IMR-90 (cell line): ENCODE measurements around the gene SERINC3. TPM values are rescaled to one million over a fixed set of nuclear protein-coding genes. Genes with fewer than 3 reads are reported as not detected.

Source experiments
- ATAC-seq: fragments of 200-7000 bp; cut with Tn5 transposase; 2 replicates; pipeline ENCODE4 v1.9.1; 2020; ENCODE audit warnings: low read depth, mild to moderate bottlenecking, moderate library complexity
- BruUV-seq: library from RNA; stranded (reverse); fragments of 400-500 nt; replicated peaks from 2 replicates; lab custom pipeline; 2021; lab: Mats Ljungman, UMichigan
- CTCF ChIA-PET: fragments of 300-600 bp; formaldehyde crosslinking; extraction: SDS; loops from one replicate; lab custom pipeline; 2021; ENCODE audit warnings: antibody characterized with exemption; lab: Yijun Ruan, JAX
- POLR2A ChIA-PET: fragments of 300-600 bp; sonication (Branson Sonifier 250); formaldehyde crosslinking; loops from one replicate; lab custom pipeline; 2022; ENCODE audit warnings: antibody characterized with exemption; ENCODE audit not compliant: unreplicated experiment; lab: Charles Lee
- DNase-seq: peaks from one replicate; pipeline ENCODE4 v3.0.0; 2013
- H2AFZ ChIP-seq: replicated peaks from 2 replicates; pipeline ENCODE3; 2013; ENCODE audit warnings: low read length, mild to moderate bottlenecking; ENCODE audit not compliant: poor library complexity
- H2AK5ac ChIP-seq: 2 replicates; pipeline ENCODE4 v1.6.1; 2013; ENCODE audit warnings: low read depth, low read length, inconsistent platforms
- H2AK9ac ChIP-seq: replicated peaks from 2 replicates; pipeline ENCODE3; 2013; ENCODE audit warnings: mild to moderate bottlenecking, low read depth, low read length, moderate library complexity; ENCODE audit not compliant: poor library complexity
- H2BK120ac ChIP-seq: 2 replicates; pipeline ENCODE4 v1.6.1; 2013; ENCODE audit warnings: low read depth, low read length, inconsistent platforms
- H2BK15ac ChIP-seq: 3 replicates; pipeline ENCODE4 v1.6.1; 2013; ENCODE audit warnings: low read depth, low read length, inconsistent platforms
- H2BK20ac ChIP-seq: 2 replicates; pipeline ENCODE4 v1.6.1; 2013; ENCODE audit warnings: low read depth, mild to moderate bottlenecking, inconsistent platforms, low read length, moderate library complexity
- H2BK5ac ChIP-seq: 2 replicates; pipeline ENCODE4 v1.6.1; 2013; ENCODE audit warnings: mild to moderate bottlenecking, low read depth, low read length, inconsistent platforms; ENCODE audit not compliant: poor library complexity, severe bottlenecking
- H3K14ac ChIP-seq: replicated peaks from 2 replicates; pipeline ENCODE4 v1.6.1; 2013; ENCODE audit warnings: low read depth, low read length, inconsistent platforms
- H3K18ac ChIP-seq: 2 replicates; pipeline ENCODE4 v1.6.1; 2013; ENCODE audit warnings: low read depth, low read length, control low read depth
- H3K23ac ChIP-seq: 2 replicates; pipeline ENCODE4 v1.6.1; 2013; ENCODE audit warnings: low read depth, low read length, inconsistent platforms
- H3K27ac ChIP-seq: 2 replicates; pipeline ENCODE4 v1.5.1; 2013; ENCODE audit warnings: mild to moderate bottlenecking, control low read depth, low read length; ENCODE audit not compliant: insufficient read depth
- H3K27me3 ChIP-seq: 2 replicates; pipeline ENCODE4 v1.6.1; 2013; ENCODE audit warnings: low read length; ENCODE audit not compliant: control insufficient read depth, insufficient read depth
- H3K36me3 ChIP-seq: 2 replicates; pipeline ENCODE4 v1.6.1; 2013; ENCODE audit warnings: low read length, mixed read lengths; ENCODE audit not compliant: control insufficient read depth, insufficient read depth
- H3K4ac ChIP-seq: 2 replicates; pipeline ENCODE4 v1.6.1; 2013; ENCODE audit warnings: low read depth, low read length, inconsistent platforms
- H3K4me1 ChIP-seq: 2 replicates; pipeline ENCODE4 v1.6.1; 2013; ENCODE audit warnings: low read length, mixed read lengths; ENCODE audit not compliant: control insufficient read depth, insufficient read depth
- H3K4me2 ChIP-seq: 2 replicates; pipeline ENCODE4 v1.6.1; 2013; ENCODE audit warnings: low read depth, mild to moderate bottlenecking, control low read depth, low read length, moderate library complexity
- H3K4me3 ChIP-seq: 2 replicates; pipeline ENCODE4 v1.5.1; 2013; ENCODE audit warnings: low read depth, mild to moderate bottlenecking, control low read depth, low read length, moderate library complexity; ENCODE audit not compliant: insufficient read depth
- H3K56ac ChIP-seq: 2 replicates; pipeline ENCODE4 v1.6.1; 2013; ENCODE audit warnings: low read length, inconsistent platforms; ENCODE audit not compliant: insufficient read depth; ENCODE audit errors: extremely low read depth
- H3K79me1 ChIP-seq, 2 experiments: 2 replicates each; pipeline ENCODE4 v1.6.1; 2013; ENCODE audit warnings: low read length in 2 of 2, inconsistent platforms in 1 of 2, low read depth in 1 of 2
- H3K9ac ChIP-seq: 2 replicates; pipeline ENCODE4 v1.6.1; 2013; ENCODE audit warnings: low read depth, low read length, control low read depth
- H3K9me1 ChIP-seq: 2 replicates; pipeline ENCODE4 v1.6.1; 2013; ENCODE audit warnings: low read length, inconsistent platforms; ENCODE audit not compliant: insufficient read depth
- H3K9me3 ChIP-seq: 2 replicates; pipeline ENCODE4 v1.6.1; 2013; ENCODE audit warnings: low read length; ENCODE audit not compliant: control insufficient read depth, insufficient read depth
- H4K20me1 ChIP-seq: 2 replicates; pipeline ENCODE4 v1.6.1; 2013; ENCODE audit warnings: low read length, inconsistent platforms; ENCODE audit not compliant: insufficient read depth
- H4K5ac ChIP-seq: 2 replicates; pipeline ENCODE4 v1.6.1; 2013; ENCODE audit warnings: mild to moderate bottlenecking, low read depth, low read length, control low read depth
- H4K8ac ChIP-seq, 2 experiments: 2 replicates each; pipeline ENCODE4 v1.6.1; 2013; ENCODE audit warnings: low read depth in 2 of 2, low read length in 2 of 2, control low read depth in 1 of 2, inconsistent platforms in 1 of 2
- H4K91ac ChIP-seq: 2 replicates; pipeline ENCODE4 v1.6.1; 2013; ENCODE audit warnings: low read depth, low read length, inconsistent platforms; ENCODE audit not compliant: insufficient read depth
- BHLHE40 ChIP-seq: fragments of 150-350 bp; IDR thresholded peaks from 2 replicates; pipeline ENCODE4 v1.6.1; 2016; ENCODE audit warnings: mild to moderate bottlenecking, low read depth, low read length
- CEBPB ChIP-seq: IDR thresholded peaks from 2 replicates; pipeline ENCODE4 v1.6.1; 2012; ENCODE audit warnings: low read depth, low read length, improper control_type of control experiment
- CHD1 ChIP-seq: IDR thresholded peaks from 2 replicates; pipeline ENCODE4 v1.6.1; 2012; ENCODE audit warnings: low read depth, low read length, improper control_type of control experiment
- FOS ChIP-seq: fragments of 150-350 bp; IDR thresholded peaks from 2 replicates; pipeline ENCODE4 v1.6.1; 2016; ENCODE audit warnings: low read depth, low read length
- MAFK ChIP-seq: IDR thresholded peaks from 2 replicates; pipeline ENCODE4 v1.6.1; 2012; ENCODE audit warnings: low read depth, low read length, improper control_type of control experiment
- MAZ ChIP-seq: IDR thresholded peaks from 2 replicates; pipeline ENCODE4 v1.6.1; 2012; ENCODE audit warnings: low read depth, mild to moderate bottlenecking, low read length, improper control_type of control experiment, moderate library complexity, borderline replicate concordance
- MXI1 ChIP-seq: IDR thresholded peaks from 2 replicates; pipeline ENCODE4 v1.6.1; 2012; ENCODE audit warnings: low read depth, mild to moderate bottlenecking, low read length, moderate library complexity, borderline replicate concordance
- NFE2L2 ChIP-seq: fragments of 150-350 bp; IDR thresholded peaks from 2 replicates; pipeline ENCODE4 v1.6.1; 2016; ENCODE audit warnings: low read depth, mild to moderate bottlenecking, low read length
- POLR2A ChIP-seq: IDR thresholded peaks from 2 replicates; pipeline ENCODE4 v1.6.1; 2012; ENCODE audit warnings: mild to moderate bottlenecking, low read depth, low read length
- RAD21 ChIP-seq: IDR thresholded peaks from 2 replicates; pipeline ENCODE4 v1.6.1; 2012; ENCODE audit warnings: low read length, improper control_type of control experiment
- RCOR1 ChIP-seq: IDR thresholded peaks from 2 replicates; pipeline ENCODE4 v1.6.1; 2012; ENCODE audit warnings: mild to moderate bottlenecking, low read length, improper control_type of control experiment; ENCODE audit not compliant: insufficient replicate concordance
- RFX5 ChIP-seq: IDR thresholded peaks from 2 replicates; pipeline ENCODE4 v1.8.0; 2012; ENCODE audit warnings: low read depth, mild to moderate bottlenecking, low read length, moderate library complexity
- USF2 ChIP-seq: fragments of 150-350 bp; IDR thresholded peaks from 2 replicates; pipeline ENCODE4 v1.6.1; 2017; ENCODE audit warnings: mild to moderate bottlenecking, antibody characterized with exemption, low read length, low read depth
- WGBS, 2 experiments: methylation state at CpG; one replicate each; pipeline versions ENCODE4 v1.1.5 to v1.1.7; 2013; ENCODE audit warnings: missing lambda C conversion rate in 2 of 2; ENCODE audit not compliant: insufficient read length in 1 of 2; ENCODE audit errors: extremely low coverage in 2 of 2; 5-methylcytosine and 5-hydroxymethylcytosine counted together
- dilution Hi-C: fragments of 300-500 bp; cut with HindIII; formaldehyde crosslinking; loops from one replicate; pipeline ENCODE4 v1.14.3; 2018; ENCODE audit warnings: low sequenced_read_pairs; ENCODE audit not compliant: unreplicated experiment
- in situ Hi-C: fragments of 300-500 bp; cut with MboI; formaldehyde crosslinking; loops from 3 replicates; pipeline ENCODE4 v1.14.3; 2019; ENCODE audit warnings: low sequenced_read_pairs, inconsistent platforms, mixed read lengths
- intact Hi-C: fragments of 100-400 bp; cut with micrococcal nuclease; formaldehyde crosslinking; loops from 2 replicates; pipeline ENCODE4 v1.10.0; 2022
- polyA plus RNA-seq, 3 experiments: library from polyadenylated mRNA; depleted of rRNA; stranded (reverse); fragments of >200 nt; gene quantifications; 2 replicates each; pipeline ENCODE4 v1.2.3, GENCODE V29; 2012; ENCODE audit warnings: low replicate concordance in 1 of 3
- total RNA-seq: library from RNA; depleted of rRNA; stranded (reverse); fragments of >200 nt; gene quantifications from 2 replicates; pipeline ENCODE4 v1.2.3, GENCODE V29; 2012
- TF ChIP-seq, protein P1 (sequence below): fragments of 150-350 bp; IDR thresholded peaks from 2 replicates; pipeline ENCODE4 v1.6.1; 2016; ENCODE audit warnings: low read depth, mild to moderate bottlenecking, low read length, moderate library complexity, borderline replicate concordance
- TF ChIP-seq, protein P2 (sequence below): conservative IDR thresholded peaks from 2 replicates; pipeline ENCODE4 v1.5.1; 2012; ENCODE audit warnings: mild to moderate bottlenecking, low read depth, low read length, improper control_type of control experiment

Gene SERINC3
- total and polyA plus RNA-seq, 2 of the 4 experiments (the other 2 are of a cell fraction) = 101 to 132 TPM

DNA sequence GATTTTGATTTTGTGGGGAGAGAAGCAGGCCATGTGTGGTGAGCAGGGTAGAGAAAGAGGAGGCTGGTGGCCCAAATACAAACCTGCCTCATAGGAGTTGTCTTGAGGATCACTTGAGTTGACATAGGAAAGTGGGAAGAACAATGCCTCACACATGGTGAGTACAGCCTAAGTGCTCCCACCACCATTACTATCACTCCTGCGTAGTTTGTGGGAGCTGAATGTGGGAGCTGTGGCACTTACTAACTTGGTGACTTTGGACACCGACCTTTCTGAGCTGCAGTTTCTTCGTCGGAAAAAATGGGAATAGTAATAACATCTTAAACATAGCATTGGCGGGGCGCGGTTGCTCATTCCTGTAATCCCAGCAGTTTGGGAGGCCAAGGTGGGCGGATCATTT lies 25.5 kb upstream of the SERINC3 start:
- Histone ChIP-seq H2BK120ac (peak overlapping the region; percentile 39), H3K4me3 (no peak overlapping the region), H3K9me3 (no peaks in the 10 kb centered on the region), H3K27ac (no peak overlapping the region), H3K14ac (peak overlapping the region; percentile 68; the same call in 1 of the 2 replicates), H3K56ac (no peak overlapping the region), H3K36me3 (no peaks in the 10 kb centered on the region), H2AFZ (no peak overlapping the region), H4K91ac (peak overlapping the region; percentile 32), H4K8ac (no peak overlapping the region; a peak in 1 of 4 replicates), H2BK15ac (peak overlapping the region; percentile 96; the same call in 1 of the 3 replicates), H3K9ac (no peak overlapping the region), H2BK20ac (no peak overlapping the region), H2AK5ac (peak overlapping the region; percentile 90; the same call in 1 of the 2 replicates), H3K4me2 (no peak overlapping the region), H3K4me1 (peaks cover 13% of the 10 kb centered on the region), H3K9me1 (no peaks in the 10 kb centered on the region), H3K23ac (no peak overlapping the region), H2BK5ac (no peak overlapping the region), H3K79me1 (peaks cover 12 to 16% of the 10 kb centered on the region in 2 experiments), H4K20me1 (no peaks in the 10 kb centered on the region), H3K4ac (peak overlapping the region; percentile 30), H3K18ac (peak overlapping the region; percentile 24; the same call in 1 of the 2 replicates), H3K27me3 (no peaks in the 10 kb centered on the region), H2AK9ac (no peak overlapping the region), H4K5ac (no peak overlapping the region)
- no peak for DNase-seq
- dilution Hi-C loops = no loop called here
- in situ Hi-C loops = no loop called here
- BruUV-seq = no TSS peak
- ChIA-PET POLR2A (no interaction called here), CTCF (interaction anchor here (1.0 kb wide), 1 partner anchor 63 kb away, joined by 4 read pairs; no protein-coding TSS in a partner anchor)
- TF ChIP-seq, protein P1, sequence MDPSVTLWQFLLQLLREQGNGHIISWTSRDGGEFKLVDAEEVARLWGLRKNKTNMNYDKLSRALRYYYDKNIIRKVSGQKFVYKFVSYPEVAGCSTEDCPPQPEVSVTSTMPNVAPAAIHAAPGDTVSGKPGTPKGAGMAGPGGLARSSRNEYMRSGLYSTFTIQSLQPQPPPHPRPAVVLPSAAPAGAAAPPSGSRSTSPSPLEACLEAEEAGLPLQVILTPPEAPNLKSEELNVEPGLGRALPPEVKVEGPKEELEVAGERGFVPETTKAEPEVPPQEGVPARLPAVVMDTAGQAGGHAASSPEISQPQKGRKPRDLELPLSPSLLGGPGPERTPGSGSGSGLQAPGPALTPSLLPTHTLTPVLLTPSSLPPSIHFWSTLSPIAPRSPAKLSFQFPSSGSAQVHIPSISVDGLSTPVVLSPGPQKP = no peak
- TF ChIP-seq NFE2L2 = no peak
- TF ChIP-seq USF2 = no peak
- TF ChIP-seq, protein P2, sequence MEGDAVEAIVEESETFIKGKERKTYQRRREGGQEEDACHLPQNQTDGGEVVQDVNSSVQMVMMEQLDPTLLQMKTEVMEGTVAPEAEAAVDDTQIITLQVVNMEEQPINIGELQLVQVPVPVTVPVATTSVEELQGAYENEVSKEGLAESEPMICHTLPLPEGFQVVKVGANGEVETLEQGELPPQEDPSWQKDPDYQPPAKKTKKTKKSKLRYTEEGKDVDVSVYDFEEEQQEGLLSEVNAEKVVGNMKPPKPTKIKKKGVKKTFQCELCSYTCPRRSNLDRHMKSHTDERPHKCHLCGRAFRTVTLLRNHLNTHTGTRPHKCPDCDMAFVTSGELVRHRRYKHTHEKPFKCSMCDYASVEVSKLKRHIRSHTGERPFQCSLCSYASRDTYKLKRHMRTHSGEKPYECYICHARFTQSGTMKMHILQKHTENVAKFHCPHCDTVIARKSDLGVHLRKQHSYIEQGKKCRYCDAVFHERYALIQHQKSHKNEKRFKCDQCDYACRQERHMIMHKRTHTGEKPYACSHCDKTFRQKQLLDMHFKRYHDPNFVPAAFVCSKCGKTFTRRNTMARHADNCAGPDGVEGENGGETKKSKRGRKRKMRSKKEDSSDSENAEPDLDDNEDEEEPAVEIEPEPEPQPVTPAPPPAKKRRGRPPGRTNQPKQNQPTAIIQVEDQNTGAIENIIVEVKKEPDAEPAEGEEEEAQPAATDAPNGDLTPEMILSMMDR = no peak
- no peak for TF ChIP-seq CEBPB
- no peak for TF ChIP-seq MAZ
- no peak for TF ChIP-seq RCOR1
- TF ChIP-seq CHD1 = no peak
- TF ChIP-seq POLR2A = no peak
- TF ChIP-seq RAD21 = no peak
- TF ChIP-seq MAFK = no peak
- no peak for TF ChIP-seq FOS
- TF ChIP-seq MXI1 = no peak
- TF ChIP-seq RFX5 = no peak
- TF ChIP-seq BHLHE40 = no peak
- WGBS, 2 experiments = 100% methylated on average over 1 of the region's 8 CpGs; no CpG with 5 or more reads in 1 of the 2 experiments
- ATAC-seq = no peak
- intact Hi-C loops = no loop called here
